Measurements from ENCODE around the gene NEGR1. TPM values are rescaled to one million over a fixed set of nuclear protein-coding genes. Genes with fewer than 3 reads are reported as not detected.

NEGR1 gene
- total RNA-seq, 1 experiment from 2014 or later, result 0.44 TPM

DNA sequence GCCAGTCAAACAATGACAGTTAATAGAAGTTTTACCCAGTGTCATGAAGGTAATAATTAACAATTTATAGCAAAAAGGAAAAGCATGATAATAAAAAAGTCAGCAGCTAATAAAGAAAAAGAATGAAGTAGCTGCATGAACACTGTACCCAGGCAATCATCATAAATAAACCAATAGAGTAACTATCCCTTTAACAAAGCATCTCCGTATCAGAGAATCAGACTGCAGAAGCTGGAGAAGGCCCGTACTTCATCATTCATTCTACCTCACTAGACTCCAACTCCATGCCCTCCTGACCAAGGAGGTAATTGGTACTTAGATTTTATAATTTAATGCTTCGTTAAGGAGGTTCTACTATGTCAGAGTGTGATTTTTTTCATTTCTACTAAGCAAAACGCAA, 140.5 kb downstream of the NEGR1 start:
- no peak overlapping the region for H3K4me3 ChIP-seq
- H3K9me3 ChIP-seq (ENCODE audit: insufficient read depth, low read depth), result no peaks in the 10 kb centered on the region
- no peaks in the 10 kb centered on the region for H3K79me2 ChIP-seq (ENCODE audit: low read depth)
- CTCF ChIA-PET, result no interaction called here
- peaks cover 4% of the 10 kb centered on the region; the same call in 1 of the 2 replicates for H3K9me2 ChIP-seq (ENCODE audit: insufficient read depth)
- H3K4me1 ChIP-seq (replicated peaks; ENCODE audit: insufficient read depth), result no peaks in the 10 kb centered on the region
- POLR2A ChIA-PET (ENCODE audit: unreplicated experiment), result no interaction called here
- no peaks in the 10 kb centered on the region for H3K27me3 ChIP-seq (ENCODE audit: insufficient read depth, low read depth)
- no TSS peak for BruUV-seq (replicated peaks)
- no peak for DNase-seq
- H3K36me3 ChIP-seq (ENCODE audit: low read depth), result no peaks in the 10 kb centered on the region
- H3K27ac ChIP-seq, result no peak overlapping the region
- TF ChIP-seq, protein P1, sequence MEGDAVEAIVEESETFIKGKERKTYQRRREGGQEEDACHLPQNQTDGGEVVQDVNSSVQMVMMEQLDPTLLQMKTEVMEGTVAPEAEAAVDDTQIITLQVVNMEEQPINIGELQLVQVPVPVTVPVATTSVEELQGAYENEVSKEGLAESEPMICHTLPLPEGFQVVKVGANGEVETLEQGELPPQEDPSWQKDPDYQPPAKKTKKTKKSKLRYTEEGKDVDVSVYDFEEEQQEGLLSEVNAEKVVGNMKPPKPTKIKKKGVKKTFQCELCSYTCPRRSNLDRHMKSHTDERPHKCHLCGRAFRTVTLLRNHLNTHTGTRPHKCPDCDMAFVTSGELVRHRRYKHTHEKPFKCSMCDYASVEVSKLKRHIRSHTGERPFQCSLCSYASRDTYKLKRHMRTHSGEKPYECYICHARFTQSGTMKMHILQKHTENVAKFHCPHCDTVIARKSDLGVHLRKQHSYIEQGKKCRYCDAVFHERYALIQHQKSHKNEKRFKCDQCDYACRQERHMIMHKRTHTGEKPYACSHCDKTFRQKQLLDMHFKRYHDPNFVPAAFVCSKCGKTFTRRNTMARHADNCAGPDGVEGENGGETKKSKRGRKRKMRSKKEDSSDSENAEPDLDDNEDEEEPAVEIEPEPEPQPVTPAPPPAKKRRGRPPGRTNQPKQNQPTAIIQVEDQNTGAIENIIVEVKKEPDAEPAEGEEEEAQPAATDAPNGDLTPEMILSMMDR (conservative IDR thresholded peaks at IDR 0.05), result no peak
- TF ChIP-seq EZH2 (IDR thresholded peaks at IDR 0.05; ENCODE audit: low read depth), result no peak
- no peak overlapping the region for H2AFZ ChIP-seq
- no peak overlapping the region for H3K4me2 ChIP-seq
- intact Hi-C loops (cut with micrococcal nuclease; ENCODE audit: unreplicated experiment), result no loop called here
- H4K20me1 ChIP-seq (ENCODE audit: insufficient read depth), result no peaks in the 10 kb centered on the region
- no peaks in the 10 kb centered on the region for H3F3A ChIP-seq (ENCODE audit: insufficient read depth, low read depth)

DNA sequence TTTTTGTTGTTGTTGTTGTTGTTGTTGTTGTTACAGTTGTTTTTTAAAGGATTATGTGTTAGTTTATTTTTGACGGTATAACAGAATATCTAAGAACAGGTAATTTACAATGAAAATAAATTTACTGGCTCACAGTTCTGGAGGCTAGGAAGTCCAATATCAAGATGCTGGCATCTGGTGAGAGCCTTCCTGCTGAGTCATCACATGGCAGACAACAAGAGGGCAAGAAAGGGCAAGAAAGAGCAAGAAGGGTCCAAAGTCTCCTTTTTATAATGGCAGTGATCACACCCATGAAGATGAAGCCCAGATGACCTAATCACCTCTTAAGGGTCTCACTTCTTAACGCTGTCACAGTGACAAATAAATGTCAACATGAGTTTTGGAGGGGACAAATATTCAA, 142.1 kb downstream of the NEGR1 start:
- Histone ChIP-seq H3K79me2 (ENCODE audit: low read depth) (no peaks in the 10 kb centered on the region), H4K20me1 (ENCODE audit: insufficient read depth) (no peaks in the 10 kb centered on the region), H3F3A (ENCODE audit: insufficient read depth, low read depth) (no peaks in the 10 kb centered on the region), H2AFZ (no peak overlapping the region), H3K27me3 (ENCODE audit: insufficient read depth, low read depth) (no peaks in the 10 kb centered on the region), H3K27ac (no peak overlapping the region), H3K4me2 (no peak overlapping the region), H3K36me3 (ENCODE audit: low read depth) (no peaks in the 10 kb centered on the region), H3K9me2 (ENCODE audit: insufficient read depth) (peaks cover 4% of the 10 kb centered on the region; the same call in 1 of the 2 replicates), H3K4me3 (no peak overlapping the region), H3K4me1 (replicated peaks; ENCODE audit: insufficient read depth) (no peaks in the 10 kb centered on the region), H3K9me3 (ENCODE audit: insufficient read depth, low read depth) (no peaks in the 10 kb centered on the region)
- POLR2A ChIA-PET (ENCODE audit: unreplicated experiment), result no interaction called here
- intact Hi-C loops (cut with micrococcal nuclease; ENCODE audit: unreplicated experiment), result no loop called here
- BruUV-seq (replicated peaks), result no TSS peak
- TF ChIP-seq EZH2 (IDR thresholded peaks at IDR 0.05; ENCODE audit: low read depth), result no peak
- TF ChIP-seq, protein P1 (conservative IDR thresholded peaks at IDR 0.05), result no peak
- DNase-seq, result no peak
- CTCF ChIA-PET, result no interaction called here

GRCh38 chr1:72137656-72138055, 144.7 kb downstream of the NEGR1 start:
- Histone ChIP-seq H3K27ac (no peak overlapping the region), H4K20me1 (ENCODE audit: insufficient read depth) (no peaks in the 10 kb centered on the region), H3K4me2 (no peak overlapping the region), H3K9me2 (ENCODE audit: insufficient read depth) (peaks cover 4% of the 10 kb centered on the region; the same call in 1 of the 2 replicates), H3K4me1 (replicated peaks; ENCODE audit: insufficient read depth) (no peaks in the 10 kb centered on the region), H3K4me3 (no peak overlapping the region), H3K36me3 (ENCODE audit: low read depth) (no peaks in the 10 kb centered on the region), H3K27me3 (ENCODE audit: insufficient read depth, low read depth) (no peaks in the 10 kb centered on the region), H3K9me3 (ENCODE audit: insufficient read depth, low read depth) (no peaks in the 10 kb centered on the region), H2AFZ (no peak overlapping the region), H3K79me2 (ENCODE audit: low read depth) (no peaks in the 10 kb centered on the region), H3F3A (ENCODE audit: insufficient read depth, low read depth) (no peaks in the 10 kb centered on the region)
- no peak for DNase-seq
- no peak for TF ChIP-seq EZH2 (IDR thresholded peaks at IDR 0.05; ENCODE audit: low read depth)
- TF ChIP-seq, protein P1 (conservative IDR thresholded peaks at IDR 0.05), result no peak
- POLR2A ChIA-PET (ENCODE audit: unreplicated experiment), result no interaction called here
- intact Hi-C loops (cut with micrococcal nuclease; ENCODE audit: unreplicated experiment), result no loop called here
- BruUV-seq (replicated peaks), result no TSS peak
- CTCF ChIA-PET, result no interaction called here

All from PC-9 (cell line).